COLO668 (cell line): ENCODE results near the gene RDH16.
"Not testable (repeated sequence)": the region's sequence is repeated elsewhere in the genome, so short reads cannot be mapped to it uniquely, and the experiment has no call there.

ENCODE experiments used
- DNase-seq: peaks from one replicate; lab custom pipeline; 2025; ENCODE audit not compliant: unreplicated experiment; lab: John Stamatoyannopoulos, UW

RDH16 gene

DNA sequence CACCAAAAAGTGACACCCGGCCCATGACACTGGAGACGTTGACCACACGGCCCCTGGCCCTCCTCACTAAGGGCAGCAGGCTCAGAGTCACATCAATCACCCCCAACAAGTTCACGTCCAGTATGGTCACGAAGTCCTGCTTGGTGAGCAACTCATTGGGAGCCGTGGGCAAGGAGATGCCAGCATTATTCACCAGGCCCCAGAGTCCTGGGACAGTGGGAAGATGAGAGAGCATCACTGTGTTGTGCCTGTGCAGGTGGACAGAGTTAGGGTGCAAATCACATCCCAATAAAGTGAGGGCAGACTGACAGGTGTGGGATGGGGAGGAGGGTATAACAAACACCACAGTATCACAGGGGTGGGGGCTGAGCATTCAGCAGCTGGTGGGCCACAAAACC lies 2.5 kb downstream of the RDH16 start:
- no peak for DNase-seq

DNA sequence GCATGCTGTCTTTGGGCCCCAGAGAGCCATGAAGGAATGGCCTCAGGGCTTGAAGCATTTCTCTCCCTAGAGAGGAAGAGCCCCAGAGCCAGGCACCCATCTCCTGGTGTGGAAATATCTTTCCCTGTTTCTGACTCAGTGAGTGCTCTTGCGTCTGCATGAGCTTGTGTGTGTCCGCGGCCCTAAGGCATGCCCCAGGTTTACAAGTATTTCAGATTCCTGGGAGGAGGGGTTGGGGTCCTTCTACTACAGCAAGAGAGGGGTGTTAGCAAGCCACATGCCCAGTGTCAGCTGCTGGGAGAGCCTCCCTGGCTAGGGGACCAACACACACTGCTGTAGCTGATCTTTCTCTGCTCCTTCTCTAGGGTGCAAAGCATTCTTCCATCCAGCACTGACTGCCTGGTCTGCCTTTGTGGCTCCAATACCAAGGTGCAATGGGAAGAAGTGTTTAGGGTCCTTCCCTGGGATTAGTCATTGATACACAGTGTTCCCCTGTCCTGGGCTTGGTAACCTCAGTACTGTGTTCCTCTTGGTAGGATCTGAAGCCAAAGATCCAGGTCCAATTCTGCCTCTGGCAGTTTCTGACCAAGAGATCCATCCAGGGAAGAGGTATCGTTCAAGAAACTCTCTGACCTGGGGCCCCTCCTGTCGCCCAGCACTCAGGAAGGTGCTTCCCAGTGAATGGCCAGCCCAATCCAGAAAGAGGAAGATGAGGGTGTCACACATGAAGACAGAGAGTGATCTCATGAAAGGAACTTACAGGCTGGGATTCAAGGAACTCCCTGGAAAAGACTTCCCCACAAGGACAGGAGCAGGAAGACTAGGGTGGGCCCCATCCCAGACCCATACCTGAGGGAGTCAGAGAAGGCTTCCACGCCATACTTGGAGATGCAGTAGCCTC lies 3.1 kb downstream of the RDH16 start:
- DNase-seq, result no peak

DNA sequence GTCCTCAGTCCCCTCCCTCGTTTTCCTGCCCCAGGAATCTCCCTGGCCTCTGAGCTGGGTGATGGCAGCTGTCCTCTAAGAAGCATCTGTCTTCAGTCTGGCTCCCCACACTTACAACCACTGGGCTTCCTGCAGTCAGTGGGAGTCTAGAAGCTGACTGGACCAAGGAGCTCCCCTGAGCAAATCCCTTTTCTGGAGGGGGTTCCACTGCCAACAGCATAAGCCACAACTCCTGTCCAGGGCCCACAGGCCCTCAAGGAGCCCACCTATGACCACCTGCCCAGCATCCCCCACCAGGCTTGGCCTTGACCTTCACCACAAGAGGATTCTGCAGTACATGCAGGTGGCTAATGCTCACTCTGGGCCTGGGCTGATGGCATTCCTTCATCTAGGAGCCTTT lies 4.1 kb downstream of the RDH16 start:
- DNase-seq, result no peak

DNA sequence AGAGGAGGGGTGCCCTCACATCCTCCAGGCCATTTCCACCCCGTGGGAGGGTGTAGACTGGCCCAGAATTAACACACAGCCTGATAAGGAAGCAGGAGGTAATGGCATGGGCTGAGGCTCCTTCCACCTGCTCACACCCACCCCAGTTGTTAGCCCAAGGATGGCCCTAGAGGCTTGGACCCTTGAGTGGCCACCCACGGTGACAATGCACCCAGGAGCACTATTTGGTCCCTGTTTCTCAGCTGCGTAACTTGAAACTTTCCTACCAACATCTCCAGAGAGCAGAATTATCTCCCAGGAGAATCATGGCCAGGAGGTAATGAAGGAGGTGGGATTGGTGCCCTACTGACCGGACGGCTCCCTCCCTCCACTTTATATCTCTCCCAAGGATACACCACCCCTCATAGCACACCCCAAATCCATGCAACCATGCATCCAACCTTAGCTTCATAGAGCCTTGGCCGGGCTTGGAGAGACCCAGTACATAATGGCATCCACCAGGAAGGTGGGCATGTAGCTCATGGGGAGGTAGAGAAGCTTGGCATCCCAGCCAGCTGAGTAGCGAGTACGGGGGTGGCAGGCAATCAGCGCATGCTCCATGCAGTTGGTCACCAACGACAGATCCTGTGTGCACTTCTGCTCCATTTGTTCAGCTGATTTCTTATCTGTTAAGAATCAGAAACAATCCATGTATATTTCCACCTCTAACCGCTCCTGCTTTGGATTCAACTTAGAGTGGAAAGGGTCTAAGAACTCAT lies 5.6 kb downstream of the RDH16 start:
- no peak for DNase-seq

DNA sequence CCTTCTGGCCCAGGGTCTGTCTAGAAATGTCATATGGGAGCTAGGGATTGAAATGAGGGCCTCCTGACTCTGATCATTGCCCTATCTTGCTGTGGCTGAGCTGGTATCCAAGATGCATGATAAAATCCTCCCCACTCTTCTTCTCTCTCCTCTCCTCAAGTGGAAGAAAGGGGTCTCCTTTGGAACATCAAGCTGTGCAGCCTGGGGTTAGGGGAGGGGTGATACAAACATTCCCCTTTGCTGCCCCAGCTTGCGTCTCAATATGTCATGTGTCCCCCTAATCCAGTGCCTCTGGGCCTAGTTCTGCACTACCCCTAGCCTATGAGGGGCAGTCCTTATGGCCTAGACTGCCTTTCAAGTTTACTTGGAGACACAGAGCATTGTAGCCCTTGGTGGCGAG lies 8.5 kb downstream of the RDH16 start:
- no peak for DNase-seq

DNA sequence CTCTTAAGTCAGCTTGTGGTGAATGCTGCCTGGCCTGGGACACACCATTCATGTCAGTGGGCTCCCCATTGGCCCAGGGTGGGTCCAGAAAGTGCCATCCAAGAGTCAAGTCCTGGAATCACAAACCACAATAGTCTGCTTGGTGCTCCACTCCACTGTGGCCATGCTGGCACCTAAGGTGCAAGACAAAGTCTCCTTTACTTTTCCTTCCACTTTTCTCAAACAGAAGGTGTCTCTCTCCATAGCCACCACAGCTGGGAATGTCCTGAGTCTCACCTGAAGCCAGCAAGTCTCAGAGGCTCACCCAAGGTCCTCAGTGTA lies 9.0 kb downstream of the RDH16 start:
- no peak for DNase-seq

DNA sequence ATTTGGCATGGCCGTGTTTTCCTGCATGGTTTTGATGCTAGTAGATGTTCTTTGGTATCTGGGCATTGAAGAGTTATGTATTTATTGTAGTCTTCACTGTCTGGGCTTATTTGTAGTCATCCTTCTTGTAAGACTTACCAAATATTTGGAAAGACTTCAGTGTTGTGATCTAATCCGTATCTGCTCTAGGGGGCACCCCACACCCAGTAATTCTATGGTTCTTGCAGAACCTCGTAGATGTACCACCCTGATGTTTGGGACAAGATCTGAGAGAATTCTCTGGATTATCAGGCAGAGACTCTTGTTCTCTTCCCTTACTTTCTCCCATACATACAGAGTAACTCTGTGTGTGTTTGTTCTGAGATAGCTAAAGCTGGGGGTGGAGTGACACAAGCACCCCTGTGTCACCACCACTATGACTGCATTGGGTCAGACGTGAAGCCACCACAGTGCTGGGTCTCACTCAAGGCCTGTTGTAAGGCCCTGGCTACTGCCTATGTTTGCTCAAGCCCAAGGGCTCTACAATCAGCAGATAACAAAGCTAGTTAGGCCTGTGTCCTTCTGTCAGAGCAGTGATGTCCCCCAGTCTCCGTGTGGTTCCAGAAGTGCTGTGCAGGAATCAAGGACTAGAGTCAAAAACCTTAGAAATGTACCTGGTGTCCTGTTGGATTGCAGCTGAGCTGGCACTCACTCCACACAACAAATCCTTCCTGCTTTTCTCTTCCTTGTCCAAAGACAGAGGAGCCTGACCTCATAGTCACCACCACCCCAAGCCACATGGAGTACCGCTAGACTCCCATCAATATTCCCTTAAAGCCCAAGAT lies 9.6 kb downstream of the RDH16 start:
- no peak for DNase-seq

DNA sequence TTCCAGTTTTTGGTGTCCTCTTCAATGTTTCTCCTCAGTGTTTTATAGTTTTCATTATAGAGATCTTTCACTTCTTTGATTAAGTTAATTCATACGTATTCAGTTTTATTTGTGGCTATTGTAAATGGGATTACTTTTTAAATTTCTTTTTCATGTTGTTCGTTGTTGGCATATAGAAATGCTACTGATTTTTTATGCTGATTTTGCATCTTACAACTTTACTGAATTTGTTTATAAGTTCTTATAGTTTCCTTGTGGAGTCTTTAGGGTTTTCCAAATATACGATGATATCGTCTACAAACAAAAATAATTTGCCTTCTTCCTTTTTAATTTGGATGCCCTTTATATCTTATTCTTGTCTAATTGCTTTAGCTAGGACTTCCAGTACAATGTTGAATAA lies 13.5 kb downstream of the RDH16 start:
- DNase-seq, result no peak

DNA sequence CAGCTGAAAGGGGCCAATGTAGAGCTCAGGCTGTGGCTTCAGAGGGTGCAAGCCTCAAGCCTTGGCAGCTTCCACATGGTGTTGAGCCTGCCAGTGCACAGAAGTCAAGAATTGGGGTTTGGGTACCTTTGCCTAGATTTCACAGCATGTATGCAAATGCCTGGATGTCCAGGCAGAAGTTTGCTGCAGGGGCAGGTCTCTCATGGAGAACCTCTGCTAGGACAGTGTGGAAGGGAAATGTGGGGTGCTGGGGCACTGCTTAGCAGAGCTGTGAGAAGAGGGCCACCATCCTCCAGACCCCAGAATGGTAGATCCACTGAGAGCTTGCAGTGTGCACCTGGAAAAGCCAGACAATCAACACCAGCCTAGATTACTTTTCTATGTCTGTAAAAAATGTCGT lies 14.0 kb downstream of the RDH16 start:
- not testable (repeated sequence) for DNase-seq

DNA sequence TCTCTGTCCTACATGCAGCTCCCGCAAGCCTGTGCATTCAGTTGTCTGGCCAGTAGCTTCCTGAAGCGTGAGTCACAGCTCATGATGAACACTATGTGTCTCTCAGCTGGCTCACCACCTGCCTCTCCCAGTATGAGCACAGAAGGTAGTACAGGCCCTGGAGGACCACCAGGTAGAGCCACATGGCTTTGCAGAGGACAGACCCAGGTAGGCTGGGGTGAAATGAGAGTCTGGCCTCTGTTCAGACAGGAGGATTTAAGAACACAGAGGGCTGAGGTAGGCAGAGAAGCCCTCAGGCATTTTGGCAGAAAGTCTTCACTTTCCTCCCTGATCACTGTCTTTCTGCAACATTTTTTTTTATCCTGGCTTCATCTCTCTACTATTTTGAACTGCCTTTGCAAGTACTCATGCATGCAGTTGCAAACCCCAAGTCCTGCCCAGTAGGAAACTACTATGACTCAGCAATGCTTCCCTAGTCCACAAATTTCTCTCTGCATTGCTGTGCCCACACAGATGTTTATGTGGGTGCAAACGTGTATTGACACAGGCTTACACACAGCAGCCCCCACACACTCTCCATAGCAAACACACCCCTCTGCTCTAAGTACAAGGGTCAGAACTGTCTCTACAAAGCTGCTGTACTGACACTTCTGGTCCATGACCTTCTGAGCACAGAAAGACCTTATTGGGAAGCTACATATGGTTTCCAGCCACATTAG lies 15.9 kb downstream of the RDH16 start:
- no peak for DNase-seq

DNA sequence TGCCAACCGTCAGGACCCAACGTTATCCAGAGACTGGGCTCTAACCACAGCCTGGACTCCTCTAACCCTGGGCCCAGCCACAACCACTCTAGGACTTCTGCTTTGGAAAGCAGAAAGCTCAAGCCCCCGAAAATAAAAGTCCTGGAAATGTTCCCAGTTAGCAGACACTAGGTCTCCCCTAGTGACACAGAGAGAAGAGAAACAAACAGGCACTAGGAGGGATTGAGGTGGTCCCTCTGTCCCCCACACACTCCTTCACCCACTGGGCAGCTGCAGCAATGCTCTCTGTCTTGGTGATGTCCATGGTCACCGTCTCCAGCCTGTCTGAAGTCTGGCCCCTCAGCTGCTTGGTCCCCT lies 16.5 kb downstream of the RDH16 start:
- DNase-seq, result not testable (repeated sequence)

DNA sequence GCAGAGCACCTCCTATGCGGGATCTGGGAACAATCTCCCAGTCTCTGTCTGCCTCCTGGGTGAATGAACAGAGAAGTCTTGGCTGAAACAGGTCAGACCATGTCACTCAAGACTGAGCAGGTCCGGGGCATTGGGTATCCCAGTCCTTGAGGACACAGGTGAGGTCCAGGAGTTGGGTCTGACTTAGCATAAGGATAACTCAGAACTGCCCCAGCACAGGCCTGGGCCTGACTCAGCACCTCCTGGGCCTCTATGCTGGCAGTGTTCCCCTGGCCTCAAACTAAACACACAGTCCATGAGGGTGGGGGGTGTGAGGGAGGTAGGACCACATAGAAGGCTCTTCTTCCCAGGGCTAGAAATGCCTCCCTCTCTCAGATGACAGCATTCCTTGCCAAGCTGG lies 21.7 kb downstream of the RDH16 start:
- DNase-seq, result no peak

DNA sequence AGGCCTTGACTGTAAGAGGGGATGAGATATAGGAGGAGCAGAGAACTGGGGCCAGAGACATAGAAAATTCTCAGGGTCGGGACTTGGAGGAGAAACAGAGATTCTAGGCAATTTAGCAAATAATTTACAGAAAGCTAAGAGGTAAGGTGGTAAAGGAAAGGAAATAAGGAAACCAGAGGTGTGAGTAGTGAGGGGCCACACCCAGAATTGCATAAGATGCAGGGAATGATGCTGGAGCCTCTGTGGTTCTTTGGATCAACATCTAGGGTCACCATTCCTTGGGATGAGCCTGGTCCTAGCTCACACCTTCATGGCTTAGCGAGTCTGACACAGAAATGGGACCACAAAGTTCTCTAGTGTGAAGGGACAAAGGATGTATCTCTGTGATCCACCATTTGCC lies 22.3 kb downstream of the RDH16 start:
- DNase-seq, result no peak

DNA sequence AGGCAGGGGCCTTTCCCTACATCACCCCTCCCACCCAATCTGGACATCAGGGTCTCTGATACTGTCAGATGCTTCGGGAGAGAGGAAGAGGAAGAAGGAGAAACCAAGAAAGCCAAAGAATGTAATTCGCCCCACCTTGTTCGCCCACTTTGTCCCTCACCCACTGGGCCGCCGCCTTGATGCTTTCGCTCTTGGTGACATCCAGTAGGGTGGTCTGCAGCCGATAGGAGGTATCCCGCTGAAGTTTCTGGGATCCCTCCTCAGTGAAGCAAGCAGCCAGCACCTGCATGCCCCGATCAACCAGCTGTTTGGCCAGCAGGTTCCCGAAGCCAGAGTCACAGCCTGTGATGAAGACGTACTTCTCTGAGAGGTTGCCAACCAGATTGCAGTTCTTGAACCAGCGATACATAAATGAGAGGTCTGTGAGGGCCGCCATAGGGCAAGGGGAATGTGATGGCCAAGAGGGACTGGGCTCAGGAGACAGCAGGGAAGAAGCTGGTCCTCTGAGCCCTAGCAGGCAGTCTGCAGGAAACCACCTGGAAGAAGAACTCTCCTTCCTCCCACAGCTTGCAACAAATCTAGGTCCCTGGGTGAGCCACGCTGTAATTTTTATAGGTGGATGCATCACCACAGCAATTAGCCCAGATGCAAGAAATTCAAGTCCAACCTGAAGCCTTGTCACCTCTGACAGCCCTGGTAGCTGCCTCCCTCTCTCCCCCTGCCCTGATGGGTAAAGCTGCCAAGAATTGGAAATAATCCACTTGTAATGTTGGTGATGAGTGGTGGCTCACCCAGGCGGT lies 23.4 kb downstream of the RDH16 start, which contains the start of gene SDR9C7:
SDR9C7 (minus strand) TSS at position 583 of the 800 bp plus-strand sequence; CDS start at position 436, 147 bp downstream.
- no peak for DNase-seq

DNA sequence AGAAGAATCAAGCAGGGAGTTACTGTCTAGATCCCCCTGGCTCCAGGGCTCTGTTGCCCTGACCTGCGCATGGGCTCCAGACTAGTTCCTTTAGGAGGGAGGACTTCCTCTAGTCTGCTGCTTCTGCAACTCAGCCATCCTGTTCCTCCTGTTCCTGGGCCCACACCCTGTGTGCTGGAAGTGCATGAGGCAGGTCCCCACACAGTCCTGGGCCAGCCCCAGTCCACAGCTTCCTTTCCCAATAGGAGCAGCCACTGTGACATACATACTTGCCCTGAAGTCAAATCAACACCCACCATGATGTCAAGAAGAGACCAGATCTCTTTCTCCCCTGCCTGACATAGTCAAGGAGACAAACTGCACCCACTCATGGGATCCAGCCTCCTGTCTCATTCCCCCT lies 24.5 kb downstream of the RDH16 start:
- DNase-seq, result no peak

DNA sequence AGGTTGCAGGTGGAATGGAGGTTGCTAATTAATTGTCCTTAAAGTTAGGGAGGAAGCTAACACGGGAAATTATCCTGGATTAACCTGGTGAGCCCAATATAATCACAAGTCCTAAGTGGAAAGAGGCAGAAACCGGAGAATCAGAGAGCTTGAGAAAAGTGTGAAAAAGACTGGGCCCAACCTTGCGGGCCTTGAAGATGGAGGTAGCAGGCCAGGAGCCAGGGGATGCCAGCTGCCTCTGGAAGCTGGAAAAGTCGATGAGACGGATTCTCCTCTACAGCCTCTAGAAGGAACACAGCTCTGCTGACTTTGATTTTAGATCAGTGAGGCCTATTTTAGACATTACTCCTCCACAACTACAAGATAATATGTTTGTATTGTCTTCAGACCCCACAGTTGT lies 25.3 kb downstream of the RDH16 start:
- no peak for DNase-seq

DNA sequence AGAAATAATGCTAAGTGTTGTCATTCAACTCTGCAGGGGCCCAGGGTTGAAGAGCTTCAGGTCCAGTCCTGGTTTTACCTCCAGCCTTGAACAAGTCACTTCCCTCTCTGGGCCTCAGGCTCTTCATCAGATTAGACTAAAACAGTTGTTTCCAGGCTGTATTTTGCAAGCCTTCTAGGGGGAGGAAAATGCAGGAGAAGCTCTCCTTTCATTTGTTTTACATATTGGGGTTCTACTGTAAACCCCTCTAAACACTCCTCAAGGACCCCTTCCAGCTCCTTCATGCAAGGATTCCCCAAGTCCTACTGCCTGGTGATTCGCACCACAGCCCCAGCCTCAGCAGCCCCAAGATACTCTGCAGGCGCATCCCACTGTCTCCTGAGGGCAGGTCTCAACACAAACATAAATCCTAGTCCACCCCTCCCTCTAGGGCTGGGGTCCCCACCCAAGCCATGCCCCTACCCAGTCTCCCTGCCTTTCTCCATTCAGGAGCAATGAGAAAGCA lies 25.9 kb downstream of the RDH16 start:
- DNase-seq, result no peak

DNA sequence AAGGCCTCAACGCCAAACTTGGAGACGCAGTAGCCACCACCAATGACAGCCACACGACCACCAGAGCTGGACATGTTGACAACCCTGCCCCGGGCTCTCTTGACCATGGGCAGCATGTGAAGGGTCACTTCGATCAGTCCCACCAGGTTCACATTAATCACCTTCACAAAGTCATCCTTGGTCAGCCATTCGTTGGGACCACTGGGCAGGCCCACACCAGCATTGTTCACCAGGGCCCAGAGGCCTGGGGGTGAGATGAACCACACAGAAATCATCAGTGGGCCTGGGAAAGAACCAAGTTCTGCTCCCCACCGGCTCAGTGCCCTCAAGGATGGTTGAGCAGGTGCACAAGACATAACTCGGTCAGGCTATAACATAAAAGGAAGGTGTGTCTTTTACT lies 27.2 kb downstream of the RDH16 start:
- DNase-seq, result no peak

DNA sequence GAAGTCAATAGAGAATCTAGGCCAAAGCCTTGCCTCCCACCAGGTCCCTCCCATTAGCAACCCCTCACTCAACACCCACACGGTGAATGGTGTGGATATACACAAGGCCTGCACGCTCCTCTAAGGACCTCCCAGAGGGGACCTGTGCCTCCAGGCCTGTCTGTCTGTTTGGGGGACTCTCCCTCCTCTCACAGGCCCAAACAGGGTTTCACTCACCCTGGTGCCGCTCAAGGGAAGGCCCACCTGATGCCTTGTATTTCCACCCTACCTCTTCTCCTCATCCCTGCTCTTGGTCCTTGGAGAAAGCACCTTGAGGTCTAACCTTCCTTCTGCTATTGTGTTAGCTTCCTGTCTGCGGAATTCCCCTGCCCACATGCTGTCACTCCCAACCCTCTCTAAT lies 27.6 kb downstream of the RDH16 start:
- DNase-seq, result no peak

DNA sequence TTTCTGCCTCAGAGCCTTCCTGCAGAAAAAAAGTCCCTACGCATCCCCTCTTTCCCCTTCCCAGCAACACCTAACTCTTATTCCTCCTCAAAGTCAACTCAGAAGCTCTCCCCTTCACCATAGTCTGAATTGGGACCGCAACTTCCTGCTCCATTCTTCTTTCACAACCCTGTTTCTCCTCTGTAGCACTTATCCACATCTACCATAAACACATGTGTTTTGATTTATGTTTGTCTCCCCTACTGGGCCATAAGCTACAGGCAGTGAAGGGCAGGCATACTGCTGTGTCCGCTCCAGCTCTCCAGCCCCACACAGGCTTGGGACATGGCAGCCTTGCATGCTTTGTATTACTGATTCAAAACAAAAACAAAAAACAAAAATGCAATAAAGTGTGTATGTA lies 29.1 kb downstream of the RDH16 start:
- no peak for DNase-seq
